GM15510 (cell line): Measurements from ENCODE around the gene SERINC1.

ENCODE experiments used
- POLR2A ChIP-seq: IDR thresholded peaks from 3 replicates; pipeline ENCODE4 v1.6.1; 2011; ENCODE audit warnings: borderline replicate concordance; ENCODE audit not compliant: insufficient read length; ENCODE audit errors: extremely low read depth

Gene SERINC1

GRCh38 chr6:122445274-122445673, 26.3 kb downstream of the SERINC1 start:
- no peak for TF ChIP-seq POLR2A

GRCh38 chr6:122438975-122439374, 32.6 kb downstream of the SERINC1 start:
- no peak for TF ChIP-seq POLR2A

DNA sequence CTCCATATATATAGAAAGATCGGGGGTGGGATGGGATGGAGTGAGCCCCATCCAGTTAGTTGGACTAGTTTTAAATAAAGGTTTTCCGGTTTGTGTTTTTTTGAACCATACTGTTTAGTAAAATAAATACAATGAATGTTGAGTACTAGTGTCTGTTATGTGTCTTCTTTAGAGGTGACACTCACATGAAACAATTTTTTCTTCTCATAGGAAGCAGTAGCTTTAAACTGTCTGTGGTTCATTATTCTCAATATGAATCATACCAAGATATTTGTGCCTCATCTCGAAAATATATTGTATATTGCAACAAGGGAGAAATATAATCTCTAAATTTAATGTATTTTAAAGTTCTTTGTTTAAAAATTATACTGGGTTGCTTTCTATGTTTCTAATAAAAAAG, 38.8 kb downstream of the SERINC1 start:
- TF ChIP-seq POLR2A = no peak

- TF ChIP-seq POLR2A = no peak
Observed at GRCh38 chr6:122431780-122432179, 39.8 kb downstream of the SERINC1 start.

GRCh38 chr6:122429323-122429722, 42.3 kb downstream of the SERINC1 start:
- TF ChIP-seq POLR2A = no peak

DNA sequence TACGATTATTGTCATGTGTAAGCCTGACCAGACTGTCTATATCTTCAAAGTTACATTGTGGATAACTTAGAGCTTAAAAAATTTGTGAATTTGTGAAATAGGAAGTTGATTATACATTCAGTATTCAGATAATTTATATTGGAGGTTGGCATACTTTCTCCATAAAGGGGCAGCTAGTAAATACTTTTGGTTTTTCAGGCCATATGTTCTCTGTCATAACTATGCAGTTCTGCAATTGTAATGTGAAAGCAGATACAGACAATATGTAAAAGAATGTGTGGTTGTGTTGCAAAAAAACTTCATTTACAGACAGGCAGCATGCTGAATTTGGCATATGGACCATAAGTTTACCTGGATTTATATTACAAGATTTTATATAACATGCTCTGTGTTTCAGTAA, 42.8 kb downstream of the SERINC1 start:
- no peak for TF ChIP-seq POLR2A

GRCh38 chr6:122426597-122426996, 45.0 kb downstream of the SERINC1 start:
- TF ChIP-seq POLR2A = no peak

DNA sequence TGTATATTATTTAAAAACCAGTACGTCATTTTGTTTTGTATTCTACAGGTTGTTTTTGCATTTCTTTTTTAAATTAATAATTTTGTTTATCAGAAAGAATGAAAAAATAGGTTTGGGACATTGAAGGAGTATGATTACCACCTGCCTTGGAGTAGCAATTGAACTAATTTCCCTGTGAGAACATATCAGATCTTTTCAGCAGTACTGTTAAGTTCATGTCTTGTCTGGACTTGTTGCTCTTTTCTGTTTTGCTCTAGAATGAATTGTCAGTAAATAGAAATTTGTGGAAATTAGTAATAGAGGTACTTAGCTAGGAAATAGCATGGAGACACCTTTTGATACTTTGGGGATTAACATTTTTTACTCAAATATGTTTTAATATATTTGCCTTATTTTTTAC, 47.9 kb downstream of the SERINC1 start:
- TF ChIP-seq POLR2A = no peak

DNA sequence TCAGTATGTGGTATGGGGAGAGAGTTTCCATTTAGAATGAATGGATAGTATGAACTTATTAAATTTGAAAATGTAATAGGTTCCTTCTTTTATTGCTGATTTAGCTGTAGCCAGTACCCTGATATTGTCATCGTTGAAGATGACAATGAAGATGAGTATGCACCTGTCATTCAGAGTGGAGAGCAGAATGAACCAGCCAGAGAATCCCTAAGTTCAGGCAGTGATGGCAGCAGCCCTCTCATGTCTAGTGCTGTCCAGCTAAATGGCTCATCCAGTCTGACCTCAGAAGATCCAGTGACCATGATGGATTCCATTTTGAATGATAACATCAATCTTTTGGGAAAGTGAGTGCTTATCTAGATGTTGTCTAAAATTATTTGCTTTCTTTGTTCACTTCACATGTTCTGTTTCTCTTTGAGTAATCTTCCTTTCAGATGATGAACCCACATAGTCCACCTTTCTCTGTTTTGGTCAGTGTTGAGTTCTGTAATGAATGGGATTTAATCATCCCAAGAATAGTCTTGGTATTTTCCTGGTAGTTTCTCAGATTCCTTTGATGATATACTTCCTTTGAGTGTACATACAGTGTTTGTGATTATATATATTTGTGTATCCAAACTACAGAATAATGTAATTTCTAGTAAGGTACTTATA, 48.9 kb downstream of the SERINC1 start:
- no peak for TF ChIP-seq POLR2A

GRCh38 chr6:122422003-122422402, 49.6 kb downstream of the SERINC1 start:
- no peak for TF ChIP-seq POLR2A

DNA sequence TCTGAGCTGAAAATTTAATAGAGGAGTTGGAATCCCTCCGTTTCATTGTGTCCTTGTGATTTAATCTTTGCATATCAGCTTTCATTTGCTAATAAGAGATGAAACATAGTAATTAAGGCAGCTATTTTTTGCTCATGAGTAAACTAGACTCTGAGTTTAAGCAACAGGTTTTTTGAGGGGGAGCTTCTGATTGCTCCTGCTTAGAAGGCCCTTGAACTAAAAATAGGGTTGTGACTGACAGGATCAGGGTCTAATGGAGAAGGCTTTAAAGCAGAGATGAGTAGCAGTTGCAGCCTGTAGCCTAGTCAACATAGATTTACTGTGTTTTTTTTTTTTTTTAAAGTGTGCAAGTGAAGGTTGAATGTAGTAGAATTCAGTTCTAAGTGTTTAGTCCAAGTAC, 54.8 kb downstream of the SERINC1 start:
- no peak for TF ChIP-seq POLR2A

GRCh38 chr6:122412001-122412400, 59.6 kb downstream of the SERINC1 start:
- no peak for TF ChIP-seq POLR2A

- TF ChIP-seq POLR2A = no peak
Observed at GRCh38 chr6:122408702-122409458, 62.7 kb downstream of the SERINC1 start.

DNA sequence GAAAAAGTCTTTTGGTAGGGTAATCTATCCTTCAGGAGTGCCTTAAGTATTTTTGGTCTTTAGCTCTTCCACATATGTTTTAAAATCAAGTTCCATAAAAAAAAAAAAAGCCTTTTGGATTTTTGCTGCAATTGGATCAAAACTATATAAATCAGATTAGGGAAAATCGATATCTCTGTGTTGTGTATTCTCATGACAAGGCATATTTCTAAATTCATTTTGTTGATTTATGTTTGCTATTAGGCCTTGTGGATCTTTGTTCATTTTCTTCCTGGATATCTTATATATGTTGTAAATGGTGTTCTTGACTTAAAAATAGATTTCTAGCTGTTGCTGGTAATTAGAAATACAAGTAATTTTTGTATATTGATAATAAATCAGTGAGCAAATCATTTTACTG, 63.4 kb downstream of the SERINC1 start:
- TF ChIP-seq POLR2A = no peak

DNA sequence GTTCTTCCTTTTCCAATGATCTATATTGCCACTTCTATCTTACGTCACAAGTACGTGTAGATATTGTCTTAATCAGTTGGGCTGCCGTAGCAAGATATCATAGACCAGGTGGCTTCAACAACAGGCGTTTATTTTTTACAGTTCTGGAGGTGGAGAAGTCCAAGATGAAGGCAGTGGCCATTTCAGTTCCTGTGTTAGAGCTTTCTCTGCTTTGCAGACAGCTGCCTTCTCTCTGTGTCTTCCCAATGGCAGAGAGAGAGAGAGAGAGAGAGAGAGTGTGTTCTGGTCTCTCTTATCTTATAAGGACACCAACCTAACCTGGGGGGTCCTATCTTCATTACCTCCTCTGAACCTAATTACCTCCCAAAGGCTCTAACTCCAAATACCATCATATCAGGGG, 63.9 kb downstream of the SERINC1 start:
- TF ChIP-seq POLR2A = no peak

GRCh38 chr6:122406187-122406586, 65.4 kb downstream of the SERINC1 start:
- no peak for TF ChIP-seq POLR2A

- no peak for TF ChIP-seq POLR2A
Observed at GRCh38 chr6:122405417-122405816, 66.2 kb downstream of the SERINC1 start.

DNA sequence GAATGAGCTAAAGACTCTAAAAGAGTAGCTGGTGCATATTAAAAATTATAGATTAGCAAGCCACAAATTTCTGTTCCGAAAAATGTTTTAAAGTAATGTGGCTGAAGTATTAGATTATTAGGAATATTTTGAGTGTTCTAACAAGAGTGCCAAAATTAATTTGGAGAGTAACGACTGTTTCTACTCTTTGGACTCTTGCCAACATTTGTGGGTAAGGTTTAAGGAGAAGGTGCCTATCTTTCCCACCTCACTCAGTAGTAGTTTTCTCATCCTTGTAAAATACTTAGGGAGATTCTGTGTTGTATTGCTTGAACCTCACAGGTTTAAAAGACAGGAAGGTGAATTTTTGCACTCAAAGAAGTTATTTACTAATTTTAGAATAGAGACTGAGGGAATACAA, 67.2 kb downstream of the SERINC1 start:
- TF ChIP-seq POLR2A = no peak

GRCh38 chr6:122401104-122401503, 70.5 kb downstream of the SERINC1 start:
- TF ChIP-seq POLR2A = no peak
